D721Med (cell line): ENCODE data around the gene SLC37A4.

Experiments used
- DNase-seq: peaks from one replicate; pipeline ENCODE4 v3.0.0; 2011; ENCODE audit warnings: low spot score; ENCODE audit not compliant: insufficient read length
- FAIRE-seq: peaks from 2 replicates; lab custom pipeline; 2011; peaks lifted over from hg19 to GRCh38; lab: Jason Lieb, UNC
- CTCF ChIP-seq: IDR thresholded peaks from 2 replicates; pipeline ENCODE4 v1.5.1; 2012; ENCODE audit warnings: mild to moderate bottlenecking, control low read depth; ENCODE audit not compliant: insufficient read depth; ENCODE audit errors: missing control alignments

The SLC37A4 gene

GRCh38 chr11:118980191-118980881 lies 50.3 kb downstream of the SLC37A4 start:
- no peak for TF ChIP-seq CTCF
- no peak for FAIRE-seq

DNA sequence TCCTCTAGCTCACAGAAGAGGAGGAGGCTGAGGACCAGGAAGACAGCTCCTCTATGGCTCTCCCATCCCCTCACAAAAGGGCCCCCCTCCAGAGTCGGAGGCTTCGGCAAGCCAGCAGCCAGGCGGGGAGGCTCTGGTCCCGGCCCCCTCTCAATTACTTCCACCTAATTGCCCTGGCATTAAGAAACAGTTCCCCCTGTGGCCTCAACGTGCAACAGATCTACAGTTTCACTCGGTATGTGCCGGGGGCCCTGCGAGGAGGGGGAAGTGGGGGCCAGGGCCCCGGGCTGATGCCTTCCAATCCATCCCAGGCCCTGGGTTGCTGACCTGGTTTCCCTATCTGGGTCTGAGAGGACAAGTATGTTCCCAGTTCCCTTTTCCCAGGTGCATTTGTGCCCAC lies 51.2 kb downstream of the SLC37A4 start:
- FAIRE-seq (no peak), DNase-seq (no peak)
- no peak for TF ChIP-seq CTCF

More at GRCh38 chr11:118980191-118980881, 50.3 kb downstream of the SLC37A4 start:
- no peak for DNase-seq

DNA sequence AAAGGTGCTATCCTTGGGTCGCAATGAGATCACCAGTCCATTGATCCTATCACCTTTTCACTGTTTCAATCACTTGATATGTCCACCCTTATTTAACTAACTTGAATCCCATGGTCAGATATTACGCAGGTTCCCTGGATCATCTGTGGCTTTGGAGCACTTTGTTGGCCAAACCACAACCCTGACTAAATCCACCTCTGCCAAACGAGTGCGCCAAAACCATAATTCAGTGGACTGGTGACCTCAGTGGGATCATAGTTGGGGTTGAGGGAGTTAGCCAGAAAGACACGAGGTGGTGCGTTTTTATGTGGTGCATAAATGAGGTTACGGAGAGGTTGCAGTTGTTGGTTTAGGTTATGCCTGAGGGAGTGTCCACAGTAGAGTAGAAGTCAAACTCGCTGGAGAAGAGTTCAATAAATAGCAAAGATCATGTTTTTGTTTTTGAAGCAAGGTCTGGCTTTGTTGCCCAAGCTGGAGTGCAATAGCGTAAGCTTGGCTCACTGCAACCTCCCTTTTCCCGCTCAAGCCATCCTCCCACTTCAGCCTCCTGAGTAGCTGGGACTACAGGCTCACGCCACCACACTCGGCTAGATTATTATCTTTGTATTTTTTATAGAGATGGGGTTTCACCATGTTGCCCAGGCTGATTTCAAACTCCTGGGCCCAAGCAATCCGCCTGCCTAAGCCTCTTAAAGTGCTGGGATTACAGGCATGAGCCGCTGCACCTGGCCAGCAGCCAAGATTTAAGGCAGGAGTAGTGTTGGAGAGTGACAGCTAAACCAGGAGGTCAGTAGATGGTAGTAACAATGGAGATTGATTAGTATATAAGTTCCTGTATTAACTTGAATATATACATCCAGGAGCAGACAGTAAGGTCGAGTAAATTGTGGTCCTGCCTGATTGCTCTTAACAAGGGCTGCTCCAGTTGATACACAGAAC lies 54.6 kb downstream of the SLC37A4 start:
- DNase-seq = no peak
- FAIRE-seq = peak; percentile 46
- TF ChIP-seq CTCF = no peak
